ENCODE measurements around the gene CRY2. TPM values are rescaled to one million over a fixed set of nuclear protein-coding genes. Genes with fewer than 3 reads are reported as not detected.
A peak's percentile ranks its signal among the peaks of the same experiment; 100 is the strongest.
"Not testable (repeated sequence)": the region's sequence is repeated elsewhere in the genome, so short reads cannot be mapped to it uniquely, and the experiment has no call there.

The CRY2 gene
- total RNA-seq = 69.8 TPM
- long read RNA-seq, full-length matches to known transcripts = 33 of 66 reads
- long read RNA-seq, partial matches to known transcripts = 21 of 66 reads
- long read RNA-seq, other reads (novel, unspliced or antisense) = 12 of 66 reads

DNA sequence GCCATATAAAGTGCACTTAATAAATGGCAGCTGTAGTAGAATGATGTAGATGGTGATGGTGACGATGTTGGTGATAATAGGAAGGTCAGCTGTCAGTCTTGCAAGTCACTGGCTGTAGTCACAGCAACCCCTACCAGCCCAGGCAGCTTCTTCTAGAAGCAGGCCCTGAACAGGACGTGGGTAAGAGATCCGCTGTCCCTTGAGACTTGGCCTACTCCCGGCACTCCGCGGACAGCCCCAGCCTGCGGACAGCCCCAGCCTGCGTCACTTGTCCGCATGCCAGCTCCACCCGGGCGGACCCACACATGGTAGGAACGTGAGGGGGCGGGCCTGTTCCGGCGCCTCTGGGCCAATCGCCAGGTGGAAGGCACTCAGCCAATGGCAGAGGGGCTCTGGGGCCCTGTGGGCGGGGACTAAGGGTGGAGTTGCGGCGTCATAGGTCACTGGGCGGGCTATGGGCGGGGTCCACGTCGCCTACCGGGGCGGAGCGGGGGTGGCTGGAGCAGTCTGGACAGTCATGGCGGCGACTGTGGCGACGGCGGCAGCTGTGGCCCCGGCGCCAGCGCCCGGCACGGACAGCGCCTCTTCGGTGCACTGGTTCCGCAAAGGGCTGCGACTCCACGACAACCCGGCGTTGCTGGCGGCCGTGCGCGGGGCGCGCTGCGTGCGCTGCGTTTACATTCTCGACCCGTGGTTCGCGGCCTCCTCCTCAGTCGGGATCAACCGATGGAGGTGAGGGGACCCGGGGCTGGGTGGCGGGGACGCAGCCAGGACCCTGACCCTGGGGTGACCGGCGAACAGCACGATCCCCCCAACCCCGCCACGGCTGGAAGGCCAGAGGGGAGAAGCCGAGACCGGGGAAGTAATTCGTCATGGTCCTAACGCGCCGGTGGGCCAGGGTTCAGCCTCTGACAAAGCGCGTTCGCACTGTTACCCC, at the start of gene CRY2:
TSS of gene CRY2 (plus strand) at position 502 of the 937 bp plus-strand sequence. CDS start at position 518, 16 bp downstream.
- ATAC-seq = peak; percentile 98
- DNase-seq (ENCODE audit: missing footprints) = peak; percentile 99
- intact Hi-C loops (cut with DNase I) = loop anchor here (5.0 to 10.0 kb wide), 3 partner anchors 72 to 275 kb away; partner anchors contain the start of genes CHST1 and PHF21A

DNA sequence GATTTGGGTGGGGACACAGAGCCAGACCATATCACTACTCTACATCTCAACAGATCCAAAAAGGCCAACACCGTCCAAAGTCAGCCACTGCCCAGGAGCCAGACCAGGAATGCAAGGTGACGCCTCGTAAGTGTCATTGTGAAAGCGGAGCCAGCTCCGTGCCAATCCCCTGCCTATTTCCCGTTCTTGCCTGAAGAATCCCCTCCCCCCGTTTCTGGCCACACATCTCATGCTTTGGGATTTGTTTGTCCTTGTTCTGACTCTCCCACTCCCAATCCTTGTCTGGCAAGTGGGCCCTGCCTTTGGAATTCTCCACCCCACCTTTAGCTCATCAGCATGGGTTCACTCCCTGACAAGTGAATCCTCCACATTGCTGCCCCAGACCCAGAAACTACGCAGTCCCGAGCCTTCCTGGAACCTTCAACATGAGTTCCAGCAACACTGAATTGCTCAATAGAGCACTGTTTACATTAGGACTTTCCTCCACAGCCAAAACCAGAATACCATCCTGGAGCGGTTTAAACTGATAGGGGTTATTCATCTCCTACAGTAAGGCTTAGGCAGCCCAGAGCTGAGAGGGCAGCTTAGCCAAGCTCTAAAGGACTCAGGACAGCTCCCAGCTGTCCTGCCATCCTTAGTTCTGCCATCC, 48.4 kb upstream of the CRY2 start:
- DNase-seq (ENCODE audit: missing footprints) = no peak
- no peak for ATAC-seq
- intact Hi-C loops (cut with DNase I) = no loop called here

DNA sequence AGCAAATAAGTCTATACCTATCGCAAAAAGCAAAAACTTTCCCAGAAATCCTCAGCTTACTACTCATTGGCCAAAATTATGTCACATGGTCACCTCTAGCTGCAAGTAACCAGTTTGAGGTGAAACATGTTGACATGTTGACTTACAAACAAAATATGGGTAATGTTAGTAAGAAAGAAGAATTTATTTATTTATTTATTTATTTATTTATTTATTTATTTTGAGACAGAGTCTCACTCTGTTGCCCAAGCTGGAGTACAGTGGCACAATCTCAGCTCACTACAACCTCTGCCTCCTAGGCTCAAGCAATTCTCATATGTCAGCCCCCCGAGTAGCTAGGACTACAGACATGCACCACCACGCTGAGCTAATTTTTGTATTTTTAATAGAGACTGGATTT, 47.7 kb upstream of the CRY2 start:
- intact Hi-C loops (cut with DNase I) = no loop called here
- DNase-seq (ENCODE audit: missing footprints) (no peak), ATAC-seq (no peak)

DNA sequence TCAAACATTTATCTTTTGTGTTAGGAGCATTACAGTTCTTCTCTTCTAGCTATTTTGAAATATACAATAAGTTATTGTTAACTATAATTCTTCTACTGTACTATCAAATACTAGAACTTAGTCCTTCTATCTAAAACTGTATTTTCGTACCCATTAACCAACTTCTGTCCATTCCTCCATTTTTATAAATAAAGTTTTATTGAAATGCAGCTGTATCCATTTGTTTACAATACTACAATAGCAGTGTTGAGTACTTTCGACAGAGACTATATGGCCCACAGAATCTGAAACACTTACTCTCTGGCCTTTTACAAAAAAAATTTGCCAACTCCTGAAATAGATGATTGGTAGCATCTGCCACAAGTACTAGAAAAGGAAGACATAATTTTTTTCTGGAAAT, 47.0 kb upstream of the CRY2 start:
- intact Hi-C loops (cut with DNase I) = no loop called here
- DNase-seq (ENCODE audit: missing footprints) = no peak
- no peak for ATAC-seq

DNA sequence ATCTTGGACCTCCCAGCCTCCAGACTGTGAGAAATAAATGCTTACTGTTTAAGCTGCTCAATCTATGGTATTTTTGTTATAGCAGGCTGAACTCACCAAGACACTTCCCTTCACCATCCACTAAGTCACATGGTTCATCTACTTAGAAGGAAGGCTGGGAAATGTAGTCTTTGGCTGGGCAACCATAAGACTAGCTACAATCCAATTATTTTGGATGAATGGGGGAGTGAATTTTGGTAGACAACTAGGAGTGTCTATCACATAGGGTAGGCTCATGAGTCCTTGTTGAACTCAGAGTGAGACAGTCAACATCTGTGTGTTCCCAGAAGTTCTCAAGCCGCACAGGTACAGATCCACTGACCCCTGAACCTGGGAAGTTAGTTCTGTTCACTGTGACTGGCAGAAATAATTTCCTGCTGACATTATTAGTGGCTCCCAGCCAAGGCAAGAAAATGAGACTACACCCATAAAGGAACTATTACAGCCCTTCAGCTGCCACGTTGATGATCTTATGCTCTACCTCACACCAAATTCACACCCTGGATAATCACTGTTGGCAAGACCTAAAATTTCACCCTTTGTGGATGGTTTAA, 45.5 kb upstream of the CRY2 start:
- DNase-seq (ENCODE audit: missing footprints) = no peak
- no peak for ATAC-seq
- intact Hi-C loops (cut with DNase I) = no loop called here

DNA sequence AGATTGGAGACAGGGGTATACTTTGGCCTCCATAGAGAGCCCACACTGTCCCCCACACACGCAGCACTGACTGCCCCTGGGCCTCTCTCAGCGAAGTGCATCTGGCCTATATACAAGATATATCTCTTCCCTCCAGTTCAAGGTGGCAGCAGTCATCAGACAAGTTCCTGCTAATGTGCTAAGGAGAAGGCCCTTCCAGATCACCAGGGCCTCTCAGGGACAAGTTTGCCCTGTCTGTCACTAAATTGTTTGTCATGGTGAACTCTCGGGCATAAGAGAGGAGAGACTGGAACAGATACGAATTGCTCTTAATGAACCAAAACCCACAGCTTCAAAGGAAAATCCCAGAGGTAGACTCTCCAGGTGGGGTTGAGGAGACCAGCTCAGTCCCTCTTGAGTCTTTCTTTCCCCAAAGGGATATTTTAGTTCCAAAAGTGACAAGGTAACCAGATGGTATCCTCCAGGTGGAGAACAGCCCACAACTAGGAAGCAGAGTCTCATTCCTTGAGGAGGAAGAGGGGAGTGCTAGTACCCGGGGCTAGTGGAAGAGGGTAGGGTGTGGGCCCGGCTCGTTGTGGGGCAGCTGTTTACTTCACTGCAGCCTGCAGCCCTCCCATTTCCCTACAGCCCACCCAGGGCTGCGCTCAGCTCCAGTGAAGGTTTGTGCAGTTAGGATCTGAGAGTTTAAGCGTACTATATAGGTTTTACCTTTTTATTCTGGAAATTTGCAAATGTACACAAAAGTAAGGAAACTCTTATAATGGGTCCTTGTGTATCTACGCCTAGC, 44.6 kb upstream of the CRY2 start:
- ATAC-seq (no peak), DNase-seq (ENCODE audit: missing footprints) (no peak)
- intact Hi-C loops (cut with DNase I) = no loop called here

DNA sequence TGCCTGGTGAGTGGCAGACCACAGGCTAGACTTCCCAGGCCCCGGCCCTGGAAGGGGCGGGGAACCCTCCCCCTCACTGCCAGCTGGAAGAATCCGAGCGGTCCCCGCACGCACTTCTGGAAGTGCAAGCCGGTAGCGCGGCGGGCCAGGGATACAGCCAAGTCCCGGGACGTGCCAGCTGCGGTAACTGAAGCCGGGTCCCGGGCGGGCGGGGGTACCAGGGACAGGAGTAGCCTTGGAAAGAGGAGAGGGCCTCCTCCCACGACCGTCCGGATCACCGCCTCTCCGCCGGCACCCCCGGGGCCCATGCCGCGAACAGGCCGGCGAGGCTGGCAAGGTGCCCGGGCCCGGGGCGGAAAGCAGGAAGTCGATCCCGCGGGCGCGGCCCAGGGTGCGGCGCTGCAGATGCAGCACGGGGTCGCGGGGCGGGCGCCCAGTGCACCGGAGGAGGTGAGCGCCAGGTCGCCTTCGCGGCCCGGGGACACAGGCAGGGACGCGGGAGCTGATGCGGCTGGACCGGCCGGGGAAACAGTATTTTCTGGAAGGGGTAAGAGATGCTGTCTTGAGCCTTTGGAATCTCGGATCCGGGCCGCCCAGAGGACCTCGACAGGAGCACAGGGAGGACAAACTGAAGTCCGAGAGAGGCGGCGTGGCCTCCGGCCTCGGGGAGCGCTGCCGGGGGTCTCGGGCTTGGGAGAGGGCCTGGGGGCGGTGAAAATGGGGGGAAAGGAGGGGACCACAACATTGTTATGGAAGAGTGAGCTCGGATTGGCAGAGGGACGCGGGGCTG, 43.1 kb upstream of the CRY2 start:
- ATAC-seq (peak; percentile 73), DNase-seq (ENCODE audit: missing footprints) (peak; percentile 94)
- intact Hi-C loops (cut with DNase I) = loop anchor here (2.0 kb wide), 1 partner anchor 39 kb away; no protein-coding TSS in a partner anchor

DNA sequence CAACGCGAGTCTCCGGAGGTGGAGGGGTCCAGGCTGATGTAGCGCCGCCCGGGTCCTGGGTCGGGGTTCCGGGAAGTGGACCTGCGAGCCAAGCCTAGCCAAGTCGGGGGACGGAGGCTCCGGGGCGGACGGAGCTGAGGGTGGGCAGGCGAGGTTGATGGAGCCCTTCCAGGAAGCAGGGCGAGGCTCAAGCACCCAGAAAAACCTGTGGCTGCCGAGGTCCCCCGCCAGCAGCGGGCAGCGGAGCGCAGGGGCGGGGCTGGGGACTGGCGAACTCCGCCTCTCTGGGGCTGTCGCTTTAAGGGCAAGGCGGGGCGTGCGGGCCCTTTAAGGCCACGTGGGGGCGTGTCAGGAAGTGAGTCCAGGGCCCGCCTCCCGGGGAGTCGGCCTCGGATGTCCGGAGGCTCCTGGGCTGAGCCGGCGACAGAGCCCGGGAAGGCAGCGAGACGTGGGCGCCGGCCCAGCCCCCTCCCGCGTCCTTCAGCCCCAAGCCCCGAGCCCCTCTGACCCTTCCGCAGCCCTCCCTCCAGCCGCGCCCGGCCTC, 42.4 kb upstream of the CRY2 start, which contains the start of gene SLC35C1:
TSS of gene SLC35C1 (plus strand) at position 389 of the 544 bp plus-strand sequence. CDS start 653 bp downstream, outside the sequence.
- intact Hi-C loops (cut with DNase I) = loop anchor here (2.0 kb wide), 1 partner anchor 38 kb away; no protein-coding TSS in a partner anchor
- ATAC-seq = peak; percentile 97

DNA sequence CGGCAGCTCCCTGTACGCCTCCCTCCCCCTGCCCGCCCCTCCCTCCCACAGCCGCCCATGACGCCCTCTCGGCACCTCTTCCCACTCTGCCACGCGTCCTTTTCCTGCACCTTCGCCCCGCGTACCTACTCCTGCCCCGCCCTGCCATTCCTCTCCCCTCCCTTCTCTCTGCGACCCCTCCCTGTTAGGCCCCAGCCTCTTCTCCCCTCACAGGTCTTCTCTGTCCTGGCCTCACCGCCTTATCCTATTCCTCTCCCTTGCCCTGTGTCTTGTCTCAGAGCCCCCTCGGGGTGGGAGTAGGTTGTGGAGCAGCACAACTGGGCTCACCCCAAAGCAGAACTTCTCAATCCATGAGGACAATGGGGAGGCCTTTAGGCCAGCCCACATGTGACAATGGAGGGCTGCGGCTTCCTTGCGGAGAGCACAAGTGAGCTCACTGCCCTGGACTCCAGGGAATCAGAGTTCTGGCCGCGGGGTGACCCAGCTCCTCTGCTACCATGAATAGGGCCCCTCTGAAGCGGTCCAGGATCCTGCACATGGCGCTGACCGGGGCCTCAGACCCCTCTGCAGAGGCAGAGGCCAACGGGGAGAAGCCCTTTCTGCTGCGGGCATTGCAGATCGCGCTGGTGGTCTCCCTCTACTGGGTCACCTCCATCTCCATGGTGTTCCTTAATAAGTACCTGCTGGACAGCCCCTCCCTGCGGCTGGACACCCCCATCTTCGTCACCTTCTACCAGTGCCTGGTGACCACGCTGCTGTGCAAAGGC, 41.8 kb upstream of the CRY2 start:
- ATAC-seq = peak; percentile 36

More for the DNA sequence above, 42.4 kb upstream of the CRY2 start, which contains the start of gene SLC35C1:
- DNase-seq (ENCODE audit: missing footprints) = peak; percentile 99

DNA sequence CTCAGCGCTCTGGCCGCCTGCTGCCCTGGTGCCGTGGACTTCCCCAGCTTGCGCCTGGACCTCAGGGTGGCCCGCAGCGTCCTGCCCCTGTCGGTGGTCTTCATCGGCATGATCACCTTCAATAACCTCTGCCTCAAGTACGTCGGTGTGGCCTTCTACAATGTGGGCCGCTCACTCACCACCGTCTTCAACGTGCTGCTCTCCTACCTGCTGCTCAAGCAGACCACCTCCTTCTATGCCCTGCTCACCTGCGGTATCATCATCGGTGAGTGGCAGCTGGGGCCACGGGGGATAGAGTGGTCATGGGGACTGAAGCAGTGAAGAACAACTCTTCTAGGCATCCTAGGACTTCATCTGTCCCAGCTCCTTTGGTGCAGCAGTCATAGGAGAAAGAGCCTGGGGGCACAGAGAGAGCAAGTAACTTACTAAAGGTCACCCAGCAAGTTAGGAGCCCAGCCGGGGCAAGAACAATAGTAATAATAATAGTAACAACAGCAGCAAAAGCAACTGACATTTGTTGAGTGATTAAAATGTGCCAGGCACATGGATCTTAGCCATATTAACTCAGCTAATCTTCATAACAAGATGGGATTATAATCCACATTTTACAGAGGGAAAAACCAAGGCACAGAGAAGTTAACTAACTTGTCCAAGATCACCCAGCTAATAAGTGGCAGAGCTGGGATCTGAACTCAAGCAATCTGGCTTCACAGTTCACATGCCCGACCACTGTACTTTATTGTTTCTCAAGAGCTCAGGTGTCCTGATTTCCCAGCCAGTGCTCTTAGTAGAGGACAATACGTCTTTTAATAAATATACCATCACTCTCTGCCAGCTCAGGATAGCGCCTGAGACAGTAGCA, 41.0 kb upstream of the CRY2 start:
- ATAC-seq (no peak), DNase-seq (ENCODE audit: missing footprints) (no peak)
- intact Hi-C loops (cut with DNase I) = no loop called here

More for the DNA sequence above, 41.8 kb upstream of the CRY2 start:
- intact Hi-C loops (cut with DNase I) = loop anchor here (2.0 kb wide), 1 partner anchor 37 kb away; no protein-coding TSS in a partner anchor
- DNase-seq (ENCODE audit: missing footprints) = peak; percentile 69

DNA sequence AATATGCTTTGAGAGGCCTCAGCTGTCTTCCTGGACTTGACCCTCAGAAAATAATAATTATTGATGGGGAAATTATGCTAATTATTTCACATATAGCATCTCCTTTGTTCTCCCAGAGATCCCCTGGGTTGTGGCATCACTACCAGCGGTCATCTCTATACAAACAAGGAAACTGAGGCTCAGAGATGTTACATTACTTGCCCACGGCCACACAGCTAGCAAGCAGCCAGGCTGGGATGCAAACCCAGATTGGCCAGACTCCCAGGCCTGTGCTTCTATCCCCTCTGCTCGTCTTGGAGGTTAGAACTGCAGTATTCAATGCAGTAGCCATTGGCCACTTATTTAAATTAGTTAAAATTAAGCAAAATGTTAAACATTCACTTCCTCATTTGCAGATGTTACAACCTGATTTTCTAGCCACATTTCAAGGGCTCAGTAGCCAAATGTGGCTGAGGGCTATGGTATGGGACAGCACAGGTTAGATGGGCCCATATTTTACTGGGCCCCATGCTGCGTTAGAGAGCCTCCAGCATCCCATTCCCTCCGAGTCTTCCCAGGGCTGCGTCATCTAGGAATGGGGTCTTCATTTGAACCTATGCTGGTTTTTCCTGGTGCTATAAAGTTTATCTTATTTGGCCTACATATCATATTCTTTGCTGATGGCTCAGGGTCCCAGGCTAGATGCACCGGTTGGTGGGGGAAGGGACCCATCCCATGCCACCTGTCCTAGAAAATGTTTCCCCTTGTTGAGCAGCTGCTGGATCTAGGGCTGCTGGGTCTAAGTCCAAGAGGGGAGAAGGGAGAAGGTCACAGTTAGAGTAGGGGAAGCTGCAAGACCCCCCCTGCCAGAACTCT, 40.1 kb upstream of the CRY2 start:
- no peak for DNase-seq (ENCODE audit: missing footprints)
- no peak for ATAC-seq
- intact Hi-C loops (cut with DNase I) = no loop called here

DNA sequence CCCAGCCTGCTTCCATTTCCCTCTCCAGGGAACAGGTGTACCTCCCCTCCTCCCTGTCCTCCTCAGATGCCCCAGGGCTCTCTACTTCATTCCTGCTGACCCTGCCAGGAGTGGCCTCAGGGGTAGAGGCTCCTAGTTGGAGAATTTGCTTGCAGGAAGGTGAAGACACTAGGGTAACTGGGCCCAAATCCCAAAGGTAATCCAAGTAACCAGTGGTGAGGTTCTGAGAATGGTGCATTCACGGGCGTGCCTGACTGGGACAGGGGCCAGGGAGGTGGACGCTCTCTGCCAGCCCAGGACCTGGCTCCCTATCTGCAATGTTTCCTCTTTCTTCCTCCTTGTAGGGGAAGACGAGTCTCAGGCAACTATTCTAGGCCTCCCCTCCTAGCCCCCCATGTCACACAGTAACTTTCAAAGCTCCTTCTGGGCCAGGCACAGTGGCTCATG, 39.5 kb upstream of the CRY2 start:
- ATAC-seq = no peak
- intact Hi-C loops (cut with DNase I) = no loop called here
- DNase-seq (ENCODE audit: missing footprints) = no peak

DNA sequence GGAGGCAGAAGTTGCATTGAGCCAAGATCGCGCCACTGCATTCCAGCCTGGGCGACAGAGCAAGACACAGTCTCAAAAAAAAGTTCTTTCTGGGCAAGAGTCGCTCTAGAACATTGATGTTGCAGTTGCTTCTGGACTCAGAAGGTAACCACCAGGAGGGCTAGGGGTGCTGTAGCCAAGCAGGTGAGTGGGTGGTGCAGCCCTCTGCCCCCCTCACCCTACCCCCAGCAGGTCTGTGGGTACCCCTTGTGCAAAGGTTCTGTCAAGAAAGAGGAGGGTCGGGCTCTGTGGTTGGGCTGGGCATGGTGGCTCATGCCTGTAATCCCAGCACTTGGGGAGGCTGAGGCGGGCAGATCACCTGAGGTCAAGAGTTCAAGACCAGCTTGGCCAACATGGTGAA, 38.8 kb upstream of the CRY2 start:
- DNase-seq (ENCODE audit: missing footprints); intact Hi-C loops (cut with DNase I); ATAC-seq: not testable (repeated sequence)
